Tibial nerve (tissue), 4 donors: Measurements from ENCODE around the gene LRRC4.

Source experiments
- CTCF ChIP-seq, 5 experiments: fragments of 200-600 bp in 3 of 5; fragments of 450-650 bp in 2 of 5; sonication (generic) in 3 of 5; IDR thresholded peaks; one replicate each; pipeline ENCODE4 v1.5.1; 2016 to 2019; ENCODE audit warnings: antibody characterized with exemption in 5 of 5, mild to moderate bottlenecking in 3 of 5, moderate library complexity in 2 of 5
- EP300 ChIP-seq, 2 donors: sonication (generic); formaldehyde crosslinking; IDR thresholded peaks; one replicate each; pipeline ENCODE4 v1.6.1; 2017; ENCODE audit warnings: antibody characterized with exemption in 2 of 2, mild to moderate bottlenecking in 1 of 2
- POLR2A ChIP-seq, 2 donors: fragments of 450-650 bp; IDR thresholded peaks; one replicate each; pipeline ENCODE4 v1.6.1; 2017; ENCODE audit warnings: antibody characterized with exemption in 2 of 2, mild to moderate bottlenecking in 2 of 2, moderate library complexity in 2 of 2

DNA sequence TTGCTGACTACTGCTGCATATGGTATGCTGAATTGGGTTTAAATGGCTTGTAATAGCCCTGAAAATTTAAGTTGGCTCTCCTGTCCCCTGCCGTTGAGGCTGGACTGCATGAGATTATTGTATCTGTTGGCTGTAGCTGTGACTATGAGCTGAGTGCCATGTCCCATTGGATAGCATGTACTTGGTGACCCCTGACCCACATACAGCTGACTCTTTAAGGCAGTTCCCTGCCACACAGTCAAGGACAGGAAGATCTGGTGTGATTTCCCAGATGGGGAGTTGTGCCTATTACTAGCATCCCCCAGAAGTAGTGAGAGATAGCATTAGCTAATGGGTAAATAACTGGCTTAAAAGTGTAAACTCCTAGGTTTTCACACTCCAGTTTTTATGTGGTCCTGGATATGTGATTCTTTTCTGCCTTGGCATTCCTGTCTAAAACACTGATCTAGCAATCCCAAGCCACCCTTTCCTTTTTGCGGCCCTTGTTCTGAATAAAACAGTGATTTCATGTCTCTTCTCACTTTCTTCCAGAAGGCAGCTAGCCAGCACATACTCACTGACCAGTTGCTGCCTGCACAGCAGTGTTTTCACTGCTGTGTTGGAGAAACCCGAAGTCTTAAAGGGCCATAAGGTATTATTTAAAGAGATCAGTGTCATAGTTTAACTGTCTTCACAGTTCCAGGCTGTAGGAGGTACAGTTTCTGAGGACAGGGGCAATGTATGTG, 35.9 kb downstream of the LRRC4 start:
- no peak for TF ChIP-seq CTCF (IDR thresholded peaks at IDR 0.05)
- TF ChIP-seq POLR2A (IDR thresholded peaks at IDR 0.05) = no peak
- no peak for TF ChIP-seq EP300 (IDR thresholded peaks at IDR 0.05)
